GM12878 (cell line): ENCODE data around the gene PKP4. TPM values are rescaled to one million over a fixed set of nuclear protein-coding genes. Genes with fewer than 3 reads are reported as not detected.

Experiments used
- ATAC-seq: fragments of 200-7000 bp; cut with Tn5 transposase; 3 replicates; pipeline ENCODE4 v1.9.1; 2020; ENCODE audit warnings: mild to moderate bottlenecking, moderate library complexity
- BruUV-seq: library from RNA; stranded (reverse); fragments of 400-500 nt; replicated peaks from 2 replicates; lab custom pipeline; 2021; lab: Mats Ljungman, UMichigan
- CTCF ChIA-PET: fragments of 300-600 bp; sonication (Branson Sonifier 250); formaldehyde crosslinking; extraction: SDS; loops from one replicate; lab custom pipeline; 2021; ENCODE audit warnings: inconsistent platforms; lab: Yijun Ruan, JAX
- POLR2A ChIA-PET: fragments of 350-600 bp; formaldehyde crosslinking; extraction: SDS; loops from one replicate; lab custom pipeline; 2021; ENCODE audit warnings: inconsistent platforms; lab: Charles Lee
- RAD21 ChIA-PET: fragments of 300-600 bp; sonication (Branson Sonifier 250); formaldehyde crosslinking; loops from one replicate; lab custom pipeline; 2023; ENCODE audit warnings: antibody characterized with exemption; ENCODE audit not compliant: unreplicated experiment; lab: Charles Lee
- SMC1A ChIA-PET: fragments of 300-600 bp; sonication (Branson Sonifier 250); formaldehyde crosslinking; loops from one replicate; lab custom pipeline; 2023; ENCODE audit not compliant: unreplicated experiment, uncharacterized antibody; lab: Charles Lee
- DNase-seq: peaks from one replicate; pipeline ENCODE4 v3.0.0-alpha.2; 2011; ENCODE audit warnings: low read depth, low spot score
- FAIRE-seq: peaks from 3 replicates; lab custom pipeline; 2011; peaks lifted over from hg19 to GRCh38; lab: Jason Lieb, UNC
- H2AFZ ChIP-seq: 2 replicates; pipeline ENCODE4 v1.6.0; 2011; ENCODE audit warnings: low read depth, low read length, control low read depth; ENCODE audit not compliant: control insufficient read depth
- H3K27ac ChIP-seq: 2 replicates; pipeline ENCODE4 v1.5.1; 2011; ENCODE audit warnings: control low read depth; ENCODE audit not compliant: control insufficient read depth, insufficient read depth
- H3K27me3 ChIP-seq, 2 experiments: replicated peaks in 1 of 2; 2 replicates each; pipeline versions ENCODE4 v1.6.0 to v1.6.1; 2011; ENCODE audit warnings: low read length in 1 of 2; ENCODE audit not compliant: control insufficient read depth in 2 of 2, insufficient read depth in 2 of 2
- H3K36me3 ChIP-seq, 2 experiments: 2 replicates each; pipeline ENCODE4 v1.5.1; 2011; ENCODE audit warnings: low read length in 1 of 2; ENCODE audit not compliant: control insufficient read depth in 2 of 2, insufficient read depth in 2 of 2
- H3K4me1 ChIP-seq: 2 replicates; pipeline ENCODE4 v1.6.1; 2011; ENCODE audit warnings: mild to moderate bottlenecking, low read length, moderate library complexity, mixed read lengths; ENCODE audit not compliant: control insufficient read depth, insufficient read depth
- H3K4me2 ChIP-seq: 2 replicates; pipeline ENCODE4 v1.6.0; 2011; ENCODE audit warnings: control low read depth; ENCODE audit not compliant: control insufficient read depth, insufficient read depth
- H3K4me3 ChIP-seq: fragments of 200-600 bp; sonication (generic); 2 replicates; pipeline ENCODE4 v1.5.1; 2016
- H3K79me2 ChIP-seq: 2 replicates; pipeline ENCODE4 v1.6.0; 2011; ENCODE audit warnings: low read length; ENCODE audit not compliant: control insufficient read depth, insufficient read depth
- H3K9ac ChIP-seq: 2 replicates; pipeline ENCODE4 v1.8.0; 2011; ENCODE audit warnings: low read length, control low read depth, mixed read lengths; ENCODE audit not compliant: control insufficient read depth, insufficient read depth
- H3K9me3 ChIP-seq: replicated peaks from 3 replicates; pipeline ENCODE4 v1.5.1; 2011; ENCODE audit warnings: mild to moderate bottlenecking, low read length; ENCODE audit not compliant: control insufficient read depth, insufficient read depth
- H4K20me1 ChIP-seq: 2 replicates; pipeline ENCODE4 v1.6.0; 2011; ENCODE audit not compliant: control insufficient read depth, insufficient read depth
- BCL11A ChIP-seq: IDR thresholded peaks from 2 replicates; pipeline ENCODE4 v1.6.1; 2011; ENCODE audit warnings: low read depth, low read length
- CEBPB ChIP-seq, 2 experiments: fragments of 150-350 bp in 1 of 2; IDR thresholded peaks; 2 replicates each; pipeline ENCODE4 v1.6.1; 2012 to 2014; ENCODE audit warnings: low read depth in 2 of 2, low read length in 2 of 2, borderline replicate concordance in 1 of 2, inconsistent platforms in 1 of 2
- CHD1 ChIP-seq: IDR thresholded peaks from 2 replicates; pipeline ENCODE4 v1.6.1; 2012; ENCODE audit warnings: low read depth, low read length, improper control_type of control experiment
- EP300 ChIP-seq, 2 experiments: fragments of 150-350 bp in 1 of 2; IDR thresholded peaks; 2 replicates each; pipeline ENCODE4 v1.6.1; 2011 to 2012; ENCODE audit warnings: low read depth in 2 of 2, low read length in 2 of 2, borderline replicate concordance in 1 of 2, improper control_type of control experiment in 1 of 2, inconsistent platforms in 1 of 2; ENCODE audit not compliant: control insufficient read depth in 1 of 2
- EZH2 ChIP-seq: IDR thresholded peaks from 2 replicates; pipeline ENCODE4 v1.6.1; 2012; ENCODE audit warnings: low read depth, mild to moderate bottlenecking, control low read depth, inconsistent platforms, low read length, borderline replicate concordance; ENCODE audit not compliant: control insufficient read depth
- GABPA ChIP-seq: IDR thresholded peaks from 2 replicates; pipeline ENCODE4 v1.6.1; 2014; ENCODE audit warnings: antibody characterized with exemption, low read depth, mild to moderate bottlenecking, inconsistent platforms
- GATAD2B ChIP-seq: fragments of 450-650 bp; conservative IDR thresholded peaks from 2 replicates; pipeline ENCODE4 v1.6.1; 2017; ENCODE audit warnings: low read depth, mild to moderate bottlenecking, moderate library complexity
- HDAC6 ChIP-seq: fragments of 200-600 bp; sonication (generic); IDR thresholded peaks from one replicate; pipeline ENCODE4 v1.8.0; 2017; ENCODE audit warnings: antibody characterized with exemption; ENCODE audit not compliant: unreplicated experiment
- IRF4 ChIP-seq: IDR thresholded peaks from 2 replicates; pipeline ENCODE4 v1.6.1; 2011; ENCODE audit warnings: low read depth, low read length
- PAX8 ChIP-seq: fragments of 450-650 bp; IDR thresholded peaks from 2 replicates; pipeline ENCODE4 v1.6.1; 2017; ENCODE audit warnings: mild to moderate bottlenecking, moderate library complexity
- PKNOX1 ChIP-seq: fragments of 450-650 bp; IDR thresholded peaks from 2 replicates; pipeline ENCODE4 v1.6.1; 2016; ENCODE audit warnings: mild to moderate bottlenecking
- RAD21 ChIP-seq: IDR thresholded peaks from 2 replicates; pipeline ENCODE4 v1.6.1; 2011; ENCODE audit warnings: mild to moderate bottlenecking, low read depth, low read length, moderate library complexity; ENCODE audit not compliant: insufficient read depth
- RAD51 ChIP-seq: fragments of 450-650 bp; IDR thresholded peaks from 2 replicates; pipeline ENCODE4 v1.6.1; 2016; ENCODE audit warnings: moderate library complexity, mild to moderate bottlenecking, inconsistent platforms
- RFX5 ChIP-seq: IDR thresholded peaks from 2 replicates; pipeline ENCODE4 v1.6.1; 2011; ENCODE audit warnings: low read depth, low read length, improper control_type of control experiment
- SPI1 ChIP-seq: IDR thresholded peaks from 2 replicates; pipeline ENCODE4 v1.6.1; 2011; ENCODE audit warnings: low read depth, mild to moderate bottlenecking, low read length, moderate library complexity, borderline replicate concordance; ENCODE audit not compliant: insufficient read depth
- SREBF2 ChIP-seq: IDR thresholded peaks from 2 replicates; pipeline ENCODE4 v1.6.1; 2012; ENCODE audit warnings: mild to moderate bottlenecking, low read length
- SUZ12 ChIP-seq: fragments of 200-600 bp; sonication (generic); IDR thresholded peaks from one replicate; pipeline ENCODE4 v1.6.1; 2018; ENCODE audit warnings: antibody characterized with exemption, mild to moderate bottlenecking; ENCODE audit not compliant: unreplicated experiment
- ZBTB33 ChIP-seq: fragments of 450-650 bp; IDR thresholded peaks from 2 replicates; pipeline ENCODE4 v1.6.1; 2017; ENCODE audit warnings: mild to moderate bottlenecking
- ZSCAN29 ChIP-seq: fragments of 450-650 bp; IDR thresholded peaks from 2 replicates; pipeline ENCODE4 v1.6.1; 2017; ENCODE audit warnings: mild to moderate bottlenecking, moderate library complexity
- WGBS: methylation state at CpG from one replicate; pipeline ENCODE4 v1.1.6; 2016; ENCODE audit warnings: low lambda C conversion rate; ENCODE audit not compliant: insufficient replicate concordance, insufficient coverage; ENCODE audit errors: missing lambda C conversion rate; 5-methylcytosine and 5-hydroxymethylcytosine counted together
- in situ Hi-C: fragments of 300-500 bp; cut with MboI; formaldehyde crosslinking; loops from 9 replicates; pipeline ENCODE4 v1.14.3; 2018; ENCODE audit warnings: mixed read lengths
- intact Hi-C: fragments of 100-400 bp; cut with micrococcal nuclease; formaldehyde crosslinking; loops from one replicate; pipeline ENCODE4 v1.14.2; 2022; ENCODE audit not compliant: unreplicated experiment
- polyA plus RNA-seq, 11 experiments: library from polyadenylated mRNA; depleted of rRNA in 4 of 11; unstranded in 6 of 11; stranded (reverse) in 5 of 11; fragments of >200 nt; fragmentation: Nextera tagmentation in 4 of 11; fragmentation: Illumina TruSeq in 1 of 11; extraction: Ambion mirVana in 4 of 11; extraction: Trizol in 1 of 11; gene quantifications; 1 replicate in 1 of 11; 2 replicates in 10 of 11; pipeline versions ENCODE4 v1.2.1 to v1.2.3, GENCODE V29; 2011 to 2016; ENCODE audit warnings: inconsistent platforms in 2 of 11, missing spikeins in 2 of 11, low read depth in 1 of 11
- total RNA-seq, 4 experiments: library from RNA; depleted of rRNA in 3 of 4; stranded (reverse); fragments of >200 nt in 3 of 4; fragmentation: Illumina TruSeq in 1 of 4; extraction: Trizol in 1 of 4; gene quantifications; 2 replicates each; pipeline versions ENCODE4 v1.2.1 to v1.2.3, GENCODE V29; 2013 to 2021

PKP4 gene
- total and polyA plus RNA-seq, 10 of the 15 experiments (the other 5 are each of a cell fraction or from before 2014, with no cell fraction given): 4.8 to 35.8 (median 17.7) TPM

GRCh38 chr2:158647436-158648231 lies 190.9 kb downstream of the PKP4 start:
- 94% methylated on average over 2 of the region's 2 CpGs for WGBS
- intact Hi-C loops: no loop called here
- ChIA-PET SMC1A (interaction anchor here (1.1 to 1.7 kb wide), 3 partner anchors 10 to 40 kb away, joined by 3 to 4 read pairs (median 3); no protein-coding TSS in a partner anchor), RAD21 (no interaction called here), POLR2A (no interaction called here), CTCF (no interaction called here)
- no peak overlapping the region for H3K4me2 ChIP-seq
- no peak overlapping the region for H3K4me3 ChIP-seq
- no peak overlapping the region for H3K9ac ChIP-seq
- no peak for FAIRE-seq
- no peak for ATAC-seq
- H3K9me3 ChIP-seq: no peaks in the 10 kb centered on the region
- in situ Hi-C loops: no loop called here
- DNase-seq: no peak
- no peak overlapping the region for H3K27ac ChIP-seq
- no peaks in the 10 kb centered on the region for H3K4me1 ChIP-seq
- H3K27me3 ChIP-seq: no peaks in the 10 kb centered on the region
- no peaks in the 10 kb centered on the region for H3K79me2 ChIP-seq
- H4K20me1 ChIP-seq: no peaks in the 10 kb centered on the region
- H2AFZ ChIP-seq: no peak overlapping the region
- TF ChIP-seq PAX8 (no peak), BCL11A (no peak), ZBTB33 (no peak), SREBF2 (no peak), RAD51 (no peak), HDAC6 (no peak), GATAD2B (no peak), SPI1 (no peak), ZSCAN29 (no peak), EZH2 (no peak), PKNOX1 (no peak), RAD21 (no peak), RFX5 (no peak), GABPA (no peak), CEBPB (IDR thresholded peaks at IDR 0.05; ENCODE audit: borderline replicate concordance in 1 of 2, low read depth in 2 of 2, low read length in 2 of 2) (no peak), IRF4 (no peak), EP300 (IDR thresholded peaks at IDR 0.05; ENCODE audit: borderline replicate concordance in 1 of 2, control insufficient read depth in 1 of 2, low read depth in 2 of 2, low read length in 2 of 2) (no peak), SUZ12 (no peak), CHD1 (no peak)
- TF ChIP-seq, all 136 proteins: peak for 0
- BruUV-seq: no TSS peak
- no peaks in the 10 kb centered on the region for H3K36me3 ChIP-seq
